Liver (tissue), 9 donors: Measurements from ENCODE around the gene TMEM190. TPM values are rescaled to one million over a fixed set of nuclear protein-coding genes. Genes with fewer than 3 reads are reported as not detected.
A peak's percentile ranks its signal among the peaks of the same experiment; 100 is the strongest.

Experiments
- DNase-seq: peaks from one replicate; pipeline ENCODE4 v3.0.0-alpha.2; 2017; ENCODE audit warnings: low spot score
- H3K27ac ChIP-seq, 2 donors: one replicate each; pipeline ENCODE4 v1.7.0; 2013; ENCODE audit warnings: inconsistent platforms in 2 of 2, low read length in 2 of 2, control low read depth in 1 of 2, low read depth in 1 of 2, mild to moderate bottlenecking in 1 of 2
- H3K27me3 ChIP-seq, 4 donors: one replicate each; pipeline versions ENCODE4 v1.6.1 to v1.7.0; 2013; ENCODE audit warnings: low read length in 3 of 4, inconsistent platforms in 1 of 4, mild to moderate bottlenecking in 1 of 4, moderate library complexity in 1 of 4; ENCODE audit not compliant: control insufficient read depth in 4 of 4, insufficient read depth in 4 of 4
- H3K36me3 ChIP-seq, 4 donors: one replicate each; pipeline versions ENCODE4 v1.6.1 to v1.7.0; 2013; ENCODE audit warnings: low read length in 3 of 4, mild to moderate bottlenecking in 3 of 4, low read depth in 1 of 4, moderate library complexity in 1 of 4; ENCODE audit not compliant: control insufficient read depth in 4 of 4, insufficient read depth in 3 of 4
- H3K4me1 ChIP-seq, 4 donors: one replicate each; pipeline versions ENCODE4 v1.6.1 to v1.7.0; 2013; ENCODE audit warnings: low read length in 3 of 4, mild to moderate bottlenecking in 3 of 4, moderate library complexity in 1 of 4; ENCODE audit not compliant: control insufficient read depth in 4 of 4, insufficient read depth in 4 of 4
- H3K4me3 ChIP-seq, 3 donors: one replicate each; pipeline versions ENCODE4 v1.6.1 to v1.7.0; 2013; ENCODE audit warnings: low read length in 3 of 3, control low read depth in 1 of 3, low read depth in 1 of 3, mild to moderate bottlenecking in 1 of 3
- H3K9ac ChIP-seq, 2 donors: one replicate each; pipeline ENCODE4 v1.7.0; 2013; ENCODE audit warnings: low read length in 2 of 2, mild to moderate bottlenecking in 2 of 2, moderate library complexity in 2 of 2, control low read depth in 1 of 2, low read depth in 1 of 2
- H3K9me3 ChIP-seq, 4 donors: one replicate each; pipeline versions ENCODE4 v1.6.1 to v1.7.0; 2013; ENCODE audit warnings: low read length in 3 of 4; ENCODE audit not compliant: control insufficient read depth in 4 of 4
- ATF3 ChIP-seq: IDR thresholded peaks from 2 replicates; pipeline ENCODE4 v1.6.1; 2016; ENCODE audit warnings: antibody characterized with exemption
- CTCF ChIP-seq: fragments of 150-350 bp; IDR thresholded peaks from 2 replicates; pipeline ENCODE4 v1.5.1; 2017; ENCODE audit warnings: improper control_type of control experiment, low read depth, low read length; ENCODE audit not compliant: missing input control
- EGR1 ChIP-seq, 2 donors: IDR thresholded peaks; 2 replicates each; pipeline ENCODE4 v1.6.1; 2016 to 2018; ENCODE audit warnings: antibody characterized with exemption in 2 of 2, low read depth in 2 of 2
- FOXA1 ChIP-seq: IDR thresholded peaks from 2 replicates; pipeline ENCODE4 v1.6.1; 2016; ENCODE audit warnings: antibody characterized with exemption
- GABPA ChIP-seq, 2 donors: IDR thresholded peaks in 1 of 2; conservative IDR thresholded peaks in 1 of 2; 2 replicates each; pipeline ENCODE4 v1.6.1; 2016; ENCODE audit warnings: antibody characterized with exemption in 2 of 2, mild to moderate bottlenecking in 1 of 2, moderate library complexity in 1 of 2
- HNF4G ChIP-seq: IDR thresholded peaks from 2 replicates; pipeline ENCODE4 v1.6.1; 2016; ENCODE audit warnings: antibody characterized with exemption
- JUND ChIP-seq, 2 donors: IDR thresholded peaks; 2 replicates each; pipeline ENCODE4 v1.6.1; 2016; ENCODE audit warnings: antibody characterized with exemption in 2 of 2
- MAX ChIP-seq: IDR thresholded peaks from 2 replicates; pipeline ENCODE4 v1.6.1; 2016; ENCODE audit warnings: antibody characterized with exemption
- REST ChIP-seq: IDR thresholded peaks from 2 replicates; pipeline ENCODE4 v1.6.1; 2016; ENCODE audit warnings: antibody characterized with exemption, mild to moderate bottlenecking
- RXRA ChIP-seq, 2 donors: IDR thresholded peaks; 2 replicates each; pipeline ENCODE4 v1.6.1; 2017 to 2018; ENCODE audit warnings: antibody characterized with exemption in 2 of 2, mild to moderate bottlenecking in 1 of 2
- SP1 ChIP-seq: IDR thresholded peaks from 2 replicates; pipeline ENCODE4 v1.6.1; 2018; ENCODE audit warnings: antibody characterized with exemption, mild to moderate bottlenecking
- ZBTB33 ChIP-seq: IDR thresholded peaks from 2 replicates; pipeline ENCODE4 v1.6.1; 2016; ENCODE audit warnings: antibody characterized with exemption
- WGBS: extraction: QIAGEN DNeasy Blood & Tissue Kit; methylation state at CpG from one replicate; pipeline ENCODE4 v1.1.7; 2013; 5-methylcytosine and 5-hydroxymethylcytosine counted together
- polyA plus RNA-seq, 2 donors: library from polyadenylated mRNA; stranded (reverse) in 1 of 2; unstranded in 1 of 2; fragments of 200-250 nt in 1 of 2; fragments of >200 nt in 1 of 2; fragmentation: Nextera tagmentation in 1 of 2; extraction: Ambion mirVana in 1 of 2; gene quantifications; one replicate each; pipeline versions ENCODE4 v1.2.1 to v1.2.3, GENCODE V29; 2013 to 2015
- total RNA-seq, 2 donors: library from RNA; depleted of rRNA; stranded (reverse); fragments of >200 nt; gene quantifications; one replicate each; pipeline ENCODE4 v1.2.3, GENCODE V29; 2014
- donor health status: healthy.
- donor health status: healthy.
- donor health status: healthy.
- donor health status: healthy.
- donor health status: healthy.

Gene TMEM190
- total and polyA plus RNA-seq, 4 donors, result not detected

- no peaks in the 10 kb centered on the region for H3K9me3 ChIP-seq
- H3K4me1 ChIP-seq, result peaks cover 0 to 4% (median 1%) of the 10 kb centered on the region in 4 donors
- TF ChIP-seq REST (no peak), ATF3 (no peak), HNF4G (no peak), EGR1 (IDR thresholded peaks at IDR 0.05; ENCODE audit: low read depth in 2 of 2) (no peak), FOXA1 (no peak), GABPA (IDR thresholded peaks at IDR 0.05 in 1 of 2, conservative IDR thresholded peaks at IDR 0.05 in 1 of 2) (no peak), RXRA (IDR thresholded peaks at IDR 0.05) (no peak), ZBTB33 (no peak)
- 6% methylated on average over 24 of the region's 24 CpGs for WGBS
- peak overlapping the region in 1 of 3 donors; percentile 34 for H3K4me3 ChIP-seq
- no peak overlapping the region for H3K9ac ChIP-seq
- H3K27ac ChIP-seq, result no peak overlapping the region
- DNase-seq, result no peak
- H3K36me3 ChIP-seq, result no peaks in the 10 kb centered on the region
- H3K27me3 ChIP-seq, result peaks cover 0 to 8% (median 6%) of the 10 kb centered on the region in 4 donors
Observed at GRCh38 chr19:55353356-55353802, 23.2 kb upstream of the TMEM190 start.

- Histone ChIP-seq H3K27ac (no peak overlapping the region), H3K27me3 (peaks cover 0 to 8% (median 6%) of the 10 kb centered on the region in 4 donors), H3K4me1 (peaks cover 0 to 4% (median 1%) of the 10 kb centered on the region in 4 donors), H3K36me3 (no peaks in the 10 kb centered on the region), H3K9ac (no peak overlapping the region), H3K9me3 (no peaks in the 10 kb centered on the region), H3K4me3 (peak overlapping the region in 1 of 3 donors; percentile 34)
- peak; percentile 76 for DNase-seq
- WGBS, result 3% methylated on average over 72 of the region's 72 CpGs
- TF ChIP-seq JUND (IDR thresholded peaks at IDR 0.05) (no peak), REST (no peak), EGR1 (IDR thresholded peaks at IDR 0.05; ENCODE audit: low read depth in 2 of 2) (no peak), CTCF (no peak), HNF4G (no peak), ATF3 (no peak), MAX (no peak), FOXA1 (no peak), RXRA (IDR thresholded peaks at IDR 0.05) (no peak), SP1 (no peak)
Observed at GRCh38 chr19:55353803-55354697, 22.6 kb upstream of the TMEM190 start.
